ENCODE measurements around the gene ANKLE1.

ANKLE1 gene

GRCh38 chr19:17303167-17303939 is 21.7 kb downstream of the ANKLE1 start, which contains the start of gene ABHD8:
TSS of gene ABHD8 (minus strand) at chr19:17303425. CDS start at chr19:17301616, 1,809 bp downstream.
- DNase-seq (ENCODE audit: low read depth), result peak; percentile 94
- H3K4me3 ChIP-seq (ENCODE audit: control insufficient read depth, low read depth, low read length), result peak within 1 kb of the TSS; percentile 62
- TF ChIP-seq, protein P1, sequence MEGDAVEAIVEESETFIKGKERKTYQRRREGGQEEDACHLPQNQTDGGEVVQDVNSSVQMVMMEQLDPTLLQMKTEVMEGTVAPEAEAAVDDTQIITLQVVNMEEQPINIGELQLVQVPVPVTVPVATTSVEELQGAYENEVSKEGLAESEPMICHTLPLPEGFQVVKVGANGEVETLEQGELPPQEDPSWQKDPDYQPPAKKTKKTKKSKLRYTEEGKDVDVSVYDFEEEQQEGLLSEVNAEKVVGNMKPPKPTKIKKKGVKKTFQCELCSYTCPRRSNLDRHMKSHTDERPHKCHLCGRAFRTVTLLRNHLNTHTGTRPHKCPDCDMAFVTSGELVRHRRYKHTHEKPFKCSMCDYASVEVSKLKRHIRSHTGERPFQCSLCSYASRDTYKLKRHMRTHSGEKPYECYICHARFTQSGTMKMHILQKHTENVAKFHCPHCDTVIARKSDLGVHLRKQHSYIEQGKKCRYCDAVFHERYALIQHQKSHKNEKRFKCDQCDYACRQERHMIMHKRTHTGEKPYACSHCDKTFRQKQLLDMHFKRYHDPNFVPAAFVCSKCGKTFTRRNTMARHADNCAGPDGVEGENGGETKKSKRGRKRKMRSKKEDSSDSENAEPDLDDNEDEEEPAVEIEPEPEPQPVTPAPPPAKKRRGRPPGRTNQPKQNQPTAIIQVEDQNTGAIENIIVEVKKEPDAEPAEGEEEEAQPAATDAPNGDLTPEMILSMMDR (conservative IDR thresholded peaks at IDR 0.05; ENCODE audit: control insufficient read depth, insufficient read depth, low read depth, low read length), result no peak

DNA sequence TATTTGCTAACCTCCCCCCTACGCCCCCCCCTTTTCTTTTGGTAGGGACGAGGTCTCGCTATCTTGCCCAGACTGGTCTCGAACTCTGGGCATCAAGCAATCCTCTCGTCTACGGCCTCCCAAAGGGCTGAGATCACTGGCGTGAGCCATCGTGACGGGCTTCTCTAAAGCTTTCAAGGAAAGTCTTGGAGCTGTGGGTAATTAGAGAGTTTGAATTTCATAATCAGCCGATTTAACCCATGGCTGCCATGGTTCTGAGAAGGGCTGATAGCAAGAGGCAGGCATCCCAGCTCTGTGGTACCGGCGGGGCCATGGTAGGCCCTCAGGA is 22.2 kb downstream of the ANKLE1 start:
- DNase-seq (ENCODE audit: low read depth), result peak; percentile 40
- TF ChIP-seq, protein P1 (conservative IDR thresholded peaks at IDR 0.05; ENCODE audit: control insufficient read depth, insufficient read depth, low read depth, low read length), result no peak
- no peak overlapping the region for H3K4me3 ChIP-seq (ENCODE audit: control insufficient read depth, low read depth, low read length)

DNA sequence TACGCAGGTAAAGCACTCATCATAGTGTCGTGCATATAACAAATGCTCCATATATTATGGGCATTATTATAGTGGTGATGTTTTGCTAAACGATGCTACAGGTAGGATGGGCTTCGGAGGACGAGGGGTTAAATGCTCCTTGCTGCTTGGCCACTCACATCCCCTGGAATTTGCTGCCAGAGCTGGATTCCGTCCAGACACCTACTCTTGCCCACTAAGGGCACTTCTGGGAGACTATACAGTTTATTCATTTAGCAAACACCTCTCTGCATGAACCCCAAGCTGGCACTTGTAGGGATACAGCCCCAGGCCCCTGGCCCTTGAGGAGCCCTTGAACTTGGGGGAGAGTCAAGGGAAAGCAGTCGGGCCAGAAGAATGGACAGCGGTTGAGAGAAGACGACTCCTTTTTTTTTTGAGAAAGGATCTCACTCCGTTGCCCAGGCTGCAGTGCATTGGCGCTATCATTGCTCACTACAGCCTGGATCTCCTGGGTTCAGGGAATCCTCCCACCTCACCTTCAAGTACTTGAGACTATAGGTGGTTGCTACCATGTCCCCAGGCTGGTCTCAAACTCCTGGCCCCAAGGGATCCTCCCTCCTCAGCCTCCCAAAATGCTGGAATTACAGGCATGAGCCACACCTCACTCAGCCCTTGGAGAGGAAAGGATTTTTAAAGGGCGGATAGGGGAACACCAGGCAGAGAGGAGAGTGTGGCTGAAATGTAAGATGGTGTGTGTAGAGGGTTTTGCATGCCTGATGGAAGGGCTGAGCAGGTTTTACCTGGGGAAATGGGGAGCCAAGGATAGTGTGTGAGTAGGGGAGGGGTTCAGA is 22.9 kb downstream of the ANKLE1 start:
- TF ChIP-seq, protein P1 (conservative IDR thresholded peaks at IDR 0.05; ENCODE audit: control insufficient read depth, insufficient read depth, low read depth, low read length), result no peak
- no peak overlapping the region for H3K4me3 ChIP-seq (ENCODE audit: control insufficient read depth, low read depth, low read length)
- no peak for DNase-seq (ENCODE audit: low read depth)

DNA sequence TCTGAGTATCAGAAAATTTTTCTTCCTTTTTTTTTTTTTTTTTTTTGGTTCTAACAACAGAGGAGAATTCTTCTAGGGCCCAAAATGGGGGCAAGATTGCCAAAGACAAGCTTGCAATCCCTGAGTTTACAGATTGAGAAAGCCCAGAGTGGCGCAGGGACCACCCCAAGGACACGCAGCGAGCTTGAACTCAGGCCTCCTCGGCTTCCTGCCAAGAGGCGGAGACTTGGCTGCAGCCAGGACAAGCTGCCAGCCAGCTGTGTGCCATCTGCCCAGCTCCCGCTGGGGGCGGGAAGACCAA is 23.5 kb downstream of the ANKLE1 start:
- TF ChIP-seq, protein P1 (conservative IDR thresholded peaks at IDR 0.05; ENCODE audit: control insufficient read depth, insufficient read depth, low read depth, low read length), result no peak
- H3K4me3 ChIP-seq (ENCODE audit: control insufficient read depth, low read depth, low read length), result peak overlapping the region; percentile 78
- DNase-seq (ENCODE audit: low read depth), result no peak

DNA sequence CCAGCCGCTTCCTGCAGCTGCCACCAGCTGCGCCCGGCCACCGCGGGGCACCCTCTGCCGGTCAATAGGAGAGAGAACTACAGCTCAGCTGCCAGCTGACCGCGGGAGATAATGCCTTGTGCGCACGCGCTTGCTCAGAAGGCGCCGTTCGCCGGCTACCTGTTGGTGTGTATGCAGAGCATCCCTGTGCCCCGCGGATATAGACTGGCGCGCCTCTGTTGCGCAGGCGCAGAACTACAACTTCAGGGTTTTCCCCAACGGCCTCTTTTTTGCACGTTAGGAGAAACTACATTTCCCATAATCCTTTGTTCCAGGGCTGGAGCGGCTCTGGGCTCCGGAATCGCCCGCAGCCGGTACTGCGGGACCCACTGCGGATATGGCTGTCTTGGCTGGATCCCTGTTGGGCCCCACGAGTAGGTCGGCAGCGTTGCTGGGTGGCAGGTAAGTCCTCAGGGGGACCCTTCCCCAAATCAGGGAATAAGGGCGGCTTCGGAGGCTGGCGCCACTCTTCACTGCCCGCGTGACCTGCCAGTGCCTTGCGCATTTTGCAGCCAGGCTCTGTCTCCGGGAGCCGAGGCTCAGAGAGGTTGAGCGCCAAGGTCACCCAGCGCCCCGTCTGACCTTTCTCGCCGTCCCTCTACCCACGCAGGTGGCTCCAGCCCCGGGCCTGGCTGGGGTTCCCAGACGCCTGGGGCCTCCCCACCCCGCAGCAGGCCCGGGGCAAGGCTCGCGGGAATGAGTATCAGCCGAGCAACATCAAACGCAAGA is 24.0 kb downstream of the ANKLE1 start, which contains the start of gene MRPL34:
Gene MRPL34 (plus strand): TSS at position 356 of the 768 bp plus-strand sequence. CDS start 21 bp downstream, at position 377.
- TF ChIP-seq, protein P1 (conservative IDR thresholded peaks at IDR 0.05; ENCODE audit: control insufficient read depth, insufficient read depth, low read depth, low read length), result peak; percentile 57
- peak; percentile 98 for DNase-seq (ENCODE audit: low read depth)
- H3K4me3 ChIP-seq (ENCODE audit: control insufficient read depth, low read depth, low read length), result peak within 1 kb of the TSS; percentile 78

DNA sequence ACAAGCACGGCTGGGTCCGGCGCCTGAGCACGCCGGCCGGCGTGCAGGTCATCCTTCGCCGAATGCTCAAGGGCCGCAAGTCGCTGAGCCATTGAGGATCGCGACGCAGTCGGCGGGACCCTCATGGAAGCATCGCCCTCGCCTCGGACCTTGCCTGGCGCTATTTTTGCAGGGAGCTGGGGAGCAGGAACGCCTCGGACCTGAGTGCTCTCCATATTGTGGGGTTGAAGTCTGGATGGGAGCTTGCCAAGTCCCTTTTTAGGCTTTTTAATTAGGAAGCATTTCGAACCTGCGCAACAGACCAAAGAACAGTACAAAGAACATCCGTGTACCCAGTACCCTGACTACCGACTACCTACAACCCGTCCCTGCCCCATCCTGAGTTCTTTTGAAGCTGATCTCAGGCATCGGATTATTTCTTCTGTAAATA is 24.6 kb downstream of the ANKLE1 start:
- TF ChIP-seq, protein P1 (conservative IDR thresholded peaks at IDR 0.05; ENCODE audit: control insufficient read depth, insufficient read depth, low read depth, low read length), result no peak
- no peak for DNase-seq (ENCODE audit: low read depth)
- H3K4me3 ChIP-seq (ENCODE audit: control insufficient read depth, low read depth, low read length), result peak overlapping the region; percentile 78

All from fibroblast of mammary gland (primary cell).